NB4 (cell line): ENCODE results near the gene RFTN1.
"Not testable (repeated sequence)": the region's sequence is repeated elsewhere in the genome, so short reads cannot be mapped to it uniquely, and the experiment has no call there.

Experiments used
- DNase-seq: peaks from one replicate; pipeline ENCODE4 v3.0.0; 2010; ENCODE audit warnings: low read depth
- H3K4me3 ChIP-seq: one replicate; pipeline ENCODE4 v1.5.1; 2011; ENCODE audit warnings: mild to moderate bottlenecking, low read depth, low read length, moderate library complexity
- CTCF ChIP-seq: IDR thresholded peaks from one replicate; pipeline ENCODE4 v1.5.1; 2012; ENCODE audit warnings: low read depth, low read length
- MAX ChIP-seq: IDR thresholded peaks from 2 replicates; pipeline ENCODE4 v1.6.1; 2011; ENCODE audit warnings: low read depth, low read length
- MYC ChIP-seq: IDR thresholded peaks from 2 replicates; pipeline ENCODE4 v1.6.1; 2011; ENCODE audit warnings: low read depth, low read length
- POLR2A ChIP-seq: IDR thresholded peaks from 2 replicates; pipeline ENCODE4 v1.6.1; 2011; ENCODE audit warnings: mild to moderate bottlenecking; ENCODE audit not compliant: insufficient read length; ENCODE audit errors: extremely low read depth

Gene RFTN1

GRCh38 chr3:16316847-16317560, 196.5 kb downstream of the RFTN1 start:
- no peak overlapping the region for H3K4me3 ChIP-seq
- DNase-seq, result no peak
- no peak for TF ChIP-seq CTCF
- TF ChIP-seq MYC, result no peak
- no peak for TF ChIP-seq POLR2A
- no peak for TF ChIP-seq MAX

GRCh38 chr3:16316396-16316795, 197.1 kb downstream of the RFTN1 start:
- H3K4me3 ChIP-seq, result no peak overlapping the region
- no peak for DNase-seq
- TF ChIP-seq POLR2A (no peak), MYC (no peak), MAX (no peak)

GRCh38 chr3:16315623-16316022, 197.9 kb downstream of the RFTN1 start:
- no peak overlapping the region for H3K4me3 ChIP-seq
- DNase-seq, result no peak
- TF ChIP-seq MYC, result no peak
- TF ChIP-seq POLR2A, result no peak
- no peak for TF ChIP-seq CTCF

- TF ChIP-seq MYC (no peak), CTCF (no peak), MAX (no peak), POLR2A (no peak)
- no peak for DNase-seq
- H3K4me3 ChIP-seq, result no peak overlapping the region
Measured at GRCh38 chr3:16313886-16314645, 199.4 kb downstream of the RFTN1 start.

- TF ChIP-seq CTCF, result no peak
- TF ChIP-seq MYC, result peak; percentile 58; the same call in 1 of the 2 replicates
- TF ChIP-seq MAX, result 0 out of 2 replicates have a peak, but pooled peaks have one; percentile 35
- no peak overlapping the region for H3K4me3 ChIP-seq
- peak; percentile 72 for DNase-seq
Measured at GRCh38 chr3:16311960-16312451, 201.5 kb downstream of the RFTN1 start.

GRCh38 chr3:16310486-16310885, 203.0 kb downstream of the RFTN1 start:
- DNase-seq, H3K4me3 ChIP-seq: not testable (repeated sequence)
